Measurements from ENCODE around the gene HCRTR2.
"Not testable (repeated sequence)": the region's sequence is repeated elsewhere in the genome, so short reads cannot be mapped to it uniquely, and the experiment has no call there.

HCRTR2 gene

DNA sequence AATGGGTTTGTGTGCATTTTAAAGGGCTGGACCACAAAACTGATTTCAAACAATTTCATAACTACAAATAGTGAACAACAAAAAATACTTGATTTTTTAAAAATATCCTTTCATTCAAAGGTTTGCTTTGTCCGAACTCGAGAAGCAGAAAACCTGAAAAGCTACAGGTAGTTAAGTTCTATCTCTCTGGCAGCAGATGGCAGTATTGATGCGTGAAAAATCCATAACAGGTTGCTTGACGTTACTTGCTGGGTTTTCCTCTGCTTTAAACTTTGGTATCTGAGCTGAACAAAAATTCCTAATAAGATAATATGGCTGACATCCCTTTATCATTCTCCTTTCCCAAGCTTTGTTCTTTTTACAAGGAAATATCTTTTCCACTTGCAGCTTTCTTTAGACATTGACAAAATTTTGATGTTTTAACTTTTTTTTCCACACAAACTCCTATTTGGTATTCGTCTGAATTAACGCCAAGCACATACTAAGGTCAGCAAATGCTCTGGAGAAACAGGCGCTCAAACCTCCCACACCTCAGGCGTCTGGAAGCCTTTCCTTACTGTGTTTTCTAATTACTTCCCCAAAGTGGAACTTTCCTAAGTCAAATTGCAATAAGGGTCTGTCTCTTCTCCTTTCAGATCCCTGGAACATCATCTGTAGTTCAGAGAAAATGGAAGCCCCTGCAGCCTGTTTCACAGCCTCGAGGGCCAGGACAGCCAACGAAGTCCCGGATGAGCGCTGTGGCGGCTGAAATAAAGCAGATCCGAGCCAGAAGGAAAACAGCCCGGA lies 102.6 kb downstream of the HCRTR2 start:
- H3K4me3 ChIP-seq (ENCODE audit: insufficient read depth, low read depth, low read length) = no peak overlapping the region
- 43 to 51% methylated on average over 14 to 15 of the region's 15 CpGs for WGBS, 2 experiments
- no peaks in the 10 kb centered on the region for H3K27me3 ChIP-seq (ENCODE audit: control insufficient read depth, insufficient read depth, low read length, poor library complexity, severe bottlenecking)
- H3K4me1 ChIP-seq (ENCODE audit: control insufficient read depth, insufficient read depth, low read length) = no peaks in the 10 kb centered on the region
- no peaks in the 10 kb centered on the region for H3K36me3 ChIP-seq (ENCODE audit: control insufficient read depth, insufficient read depth, low read length)
- no peak overlapping the region for H3K27ac ChIP-seq (ENCODE audit: insufficient read depth, low read depth, low read length, poor library complexity, severe bottlenecking)
- no peaks in the 10 kb centered on the region for H3K9me3 ChIP-seq (ENCODE audit: control insufficient read depth, low read length)

DNA sequence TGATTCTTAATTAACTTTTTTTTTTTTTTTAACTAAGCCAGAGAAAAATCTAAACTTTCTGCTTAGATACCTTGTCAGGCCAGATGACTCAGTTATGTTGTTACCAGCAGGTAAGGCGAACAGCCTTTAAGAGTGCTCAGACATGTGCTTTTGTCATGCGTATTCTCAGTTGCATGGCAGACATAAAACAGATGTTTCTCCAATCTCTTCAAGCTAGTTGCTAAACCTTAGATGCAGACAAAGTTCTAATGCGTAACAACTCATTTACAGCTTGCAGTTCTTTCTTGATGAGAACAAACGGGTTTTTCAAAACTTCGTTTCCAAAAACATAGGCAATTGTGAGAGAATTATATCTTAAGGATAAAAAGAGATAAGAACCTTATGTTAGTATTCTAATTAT lies 103.3 kb downstream of the HCRTR2 start:
- WGBS, 2 experiments = 81 to 83% methylated on average over 3 to 5 of the region's 5 CpGs

DNA sequence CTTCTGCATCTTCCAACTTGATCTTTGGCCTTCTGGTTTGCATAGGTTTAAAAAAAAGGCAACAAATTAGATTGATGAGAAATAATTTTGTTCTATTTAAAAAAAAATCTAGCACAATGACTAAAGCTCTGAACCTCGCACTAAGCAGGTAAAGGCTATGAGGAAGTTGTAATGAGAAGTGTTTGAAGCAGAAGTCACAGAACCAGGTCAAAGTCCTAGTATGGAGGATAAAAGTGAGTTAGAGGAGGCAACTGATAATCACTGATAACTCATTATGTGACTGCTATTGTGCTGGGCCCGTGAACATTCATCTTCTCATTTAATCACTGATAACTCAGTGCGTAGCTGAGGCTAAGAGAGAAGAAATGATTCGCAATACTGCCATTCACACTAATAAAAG lies 106.9 kb downstream of the HCRTR2 start:
- WGBS, 2 experiments = 71 to 80% methylated on average over 4 of the region's 4 CpGs
- no peak overlapping the region for H3K27ac ChIP-seq (ENCODE audit: insufficient read depth, low read depth, low read length, poor library complexity, severe bottlenecking)
- H3K36me3 ChIP-seq (ENCODE audit: control insufficient read depth, insufficient read depth, low read length) = no peaks in the 10 kb centered on the region
- H3K4me3 ChIP-seq (ENCODE audit: insufficient read depth, low read depth, low read length) = no peak overlapping the region
- no peaks in the 10 kb centered on the region for H3K27me3 ChIP-seq (ENCODE audit: control insufficient read depth, insufficient read depth, low read length, poor library complexity, severe bottlenecking)
- H3K9me3 ChIP-seq (ENCODE audit: control insufficient read depth, low read length) = no peaks in the 10 kb centered on the region
- H3K4me1 ChIP-seq (ENCODE audit: control insufficient read depth, insufficient read depth, low read length) = no peaks in the 10 kb centered on the region

More for the DNA sequence above, 103.3 kb downstream of the HCRTR2 start:
- Histone ChIP-seq H3K27ac (ENCODE audit: insufficient read depth, low read depth, low read length, poor library complexity, severe bottlenecking) (no peak overlapping the region), H3K4me1 (ENCODE audit: control insufficient read depth, insufficient read depth, low read length) (no peaks in the 10 kb centered on the region), H3K4me3 (ENCODE audit: insufficient read depth, low read depth, low read length) (no peak overlapping the region), H3K9me3 (ENCODE audit: control insufficient read depth, low read length) (no peaks in the 10 kb centered on the region), H3K27me3 (ENCODE audit: control insufficient read depth, insufficient read depth, low read length, poor library complexity, severe bottlenecking) (no peaks in the 10 kb centered on the region), H3K36me3 (ENCODE audit: control insufficient read depth, insufficient read depth, low read length) (no peaks in the 10 kb centered on the region)

DNA sequence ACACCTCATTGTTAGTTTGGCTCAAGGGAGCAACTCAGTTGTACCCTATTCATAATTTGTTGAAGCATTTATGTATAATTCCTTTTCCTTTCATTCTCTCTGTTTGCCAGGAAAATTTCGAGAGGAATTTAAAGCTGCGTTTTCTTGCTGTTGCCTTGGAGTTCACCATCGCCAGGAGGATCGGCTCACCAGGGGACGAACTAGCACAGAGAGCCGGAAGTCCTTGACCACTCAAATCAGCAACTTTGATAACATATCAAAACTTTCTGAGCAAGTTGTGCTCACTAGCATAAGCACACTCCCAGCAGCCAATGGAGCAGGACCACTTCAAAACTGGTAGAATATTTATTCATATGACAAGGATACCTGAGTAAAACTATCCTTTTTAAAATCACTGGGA lies 107.8 kb downstream of the HCRTR2 start:
- Histone ChIP-seq H3K27me3 (ENCODE audit: control insufficient read depth, insufficient read depth, low read length, poor library complexity, severe bottlenecking) (no peaks in the 10 kb centered on the region), H3K36me3 (ENCODE audit: control insufficient read depth, insufficient read depth, low read length) (no peaks in the 10 kb centered on the region), H3K4me1 (ENCODE audit: control insufficient read depth, insufficient read depth, low read length) (no peaks in the 10 kb centered on the region), H3K4me3 (ENCODE audit: insufficient read depth, low read depth, low read length) (no peak overlapping the region), H3K27ac (ENCODE audit: insufficient read depth, low read depth, low read length, poor library complexity, severe bottlenecking) (no peak overlapping the region), H3K9me3 (ENCODE audit: control insufficient read depth, low read length) (no peaks in the 10 kb centered on the region)
- 90 to 91% methylated on average over 6 of the region's 6 CpGs for WGBS, 2 experiments

DNA sequence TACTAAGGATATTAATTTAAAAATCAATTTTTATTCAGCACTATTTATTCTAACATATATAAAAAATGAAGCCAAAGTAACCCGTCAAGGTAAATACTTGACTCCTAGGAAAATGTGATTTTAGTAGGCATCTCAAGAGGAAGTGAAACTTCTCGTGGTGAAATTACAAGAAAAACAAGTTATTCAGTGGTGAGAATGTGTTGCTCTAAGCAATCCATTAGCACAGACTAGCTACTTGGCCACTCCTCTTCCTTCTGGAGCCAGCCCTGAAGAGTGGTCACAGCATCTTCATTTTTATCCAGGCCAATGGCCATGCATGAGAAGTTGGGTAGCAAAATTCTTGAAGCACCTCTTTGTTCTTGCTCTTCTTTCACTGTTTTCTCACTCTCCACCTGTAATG lies 112.5 kb downstream of the HCRTR2 start:
- no peaks in the 10 kb centered on the region for H3K27me3 ChIP-seq (ENCODE audit: control insufficient read depth, insufficient read depth, low read length, poor library complexity, severe bottlenecking)
- WGBS, 2 experiments = 93 to 100% methylated on average over 1 to 2 of the region's 2 CpGs
- H3K27ac ChIP-seq (ENCODE audit: insufficient read depth, low read depth, low read length, poor library complexity, severe bottlenecking) = no peak overlapping the region

DNA sequence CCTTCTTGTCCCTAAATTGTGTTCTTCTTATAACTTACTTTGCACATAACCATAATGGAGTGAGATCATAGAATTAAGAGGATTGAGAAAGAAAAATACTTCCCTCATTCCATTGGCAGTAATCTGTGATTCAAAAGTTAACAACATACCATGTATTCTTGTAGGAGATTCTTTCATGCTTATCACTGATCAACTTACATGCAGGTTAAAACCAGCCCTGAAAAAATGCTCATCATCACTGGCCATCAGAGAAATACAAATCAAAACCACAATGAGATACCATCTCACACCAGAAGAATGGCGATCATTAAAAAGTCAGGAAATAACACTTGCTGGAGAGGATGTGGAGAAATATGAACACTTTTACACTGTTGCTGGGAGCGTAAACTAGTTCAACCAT lies 116.4 kb downstream of the HCRTR2 start:
- no peak overlapping the region for H3K4me3 ChIP-seq (ENCODE audit: insufficient read depth, low read depth, low read length)
- WGBS, 2 experiments = 87 to 94% methylated on average over 2 of the region's 2 CpGs
- no peaks in the 10 kb centered on the region for H3K36me3 ChIP-seq (ENCODE audit: control insufficient read depth, insufficient read depth, low read length)
- no peaks in the 10 kb centered on the region for H3K27me3 ChIP-seq (ENCODE audit: control insufficient read depth, insufficient read depth, low read length, poor library complexity, severe bottlenecking)
- no peaks in the 10 kb centered on the region for H3K4me1 ChIP-seq (ENCODE audit: control insufficient read depth, insufficient read depth, low read length)
- H3K9me3 ChIP-seq (ENCODE audit: control insufficient read depth, low read length) = no peaks in the 10 kb centered on the region
- H3K27ac ChIP-seq (ENCODE audit: insufficient read depth, low read depth, low read length, poor library complexity, severe bottlenecking) = no peak overlapping the region

More for the DNA sequence above, 112.5 kb downstream of the HCRTR2 start:
- H3K36me3 ChIP-seq (ENCODE audit: control insufficient read depth, insufficient read depth, low read length) = no peaks in the 10 kb centered on the region
- H3K4me3 ChIP-seq (ENCODE audit: insufficient read depth, low read depth, low read length) = no peak overlapping the region
- H3K4me1 ChIP-seq (ENCODE audit: control insufficient read depth, insufficient read depth, low read length) = no peaks in the 10 kb centered on the region
- no peaks in the 10 kb centered on the region for H3K9me3 ChIP-seq (ENCODE audit: control insufficient read depth, low read length)

DNA sequence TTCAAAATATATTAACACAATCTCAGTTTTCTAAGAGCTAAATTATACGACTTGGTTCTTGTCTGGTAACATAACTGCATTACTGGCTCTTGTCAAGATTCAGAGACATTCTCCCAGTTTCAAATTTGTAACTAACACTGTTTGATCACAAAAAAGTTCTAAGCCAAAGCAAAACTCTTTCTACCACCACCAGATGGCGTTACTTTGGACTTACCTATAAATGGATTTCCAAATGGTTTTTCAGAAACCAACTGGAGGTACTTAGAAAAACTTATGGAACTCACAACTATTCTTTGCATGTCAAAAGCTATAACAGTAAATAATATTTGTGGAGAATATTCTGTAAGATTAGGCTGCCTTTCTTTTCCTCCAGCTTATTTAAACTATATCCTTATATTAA lies 118.8 kb downstream of the HCRTR2 start:
- no peak overlapping the region for H3K27ac ChIP-seq (ENCODE audit: insufficient read depth, low read depth, low read length, poor library complexity, severe bottlenecking)
- no peaks in the 10 kb centered on the region for H3K27me3 ChIP-seq (ENCODE audit: control insufficient read depth, insufficient read depth, low read length, poor library complexity, severe bottlenecking)
- no peaks in the 10 kb centered on the region for H3K4me1 ChIP-seq (ENCODE audit: control insufficient read depth, insufficient read depth, low read length)
- 60% methylated on average over 2 of the region's 2 CpGs for WGBS, 2 experiments
- no peaks in the 10 kb centered on the region for H3K36me3 ChIP-seq (ENCODE audit: control insufficient read depth, insufficient read depth, low read length)
- H3K9me3 ChIP-seq (ENCODE audit: control insufficient read depth, low read length) = no peaks in the 10 kb centered on the region
- H3K4me3 ChIP-seq (ENCODE audit: insufficient read depth, low read depth, low read length) = no peak overlapping the region

DNA sequence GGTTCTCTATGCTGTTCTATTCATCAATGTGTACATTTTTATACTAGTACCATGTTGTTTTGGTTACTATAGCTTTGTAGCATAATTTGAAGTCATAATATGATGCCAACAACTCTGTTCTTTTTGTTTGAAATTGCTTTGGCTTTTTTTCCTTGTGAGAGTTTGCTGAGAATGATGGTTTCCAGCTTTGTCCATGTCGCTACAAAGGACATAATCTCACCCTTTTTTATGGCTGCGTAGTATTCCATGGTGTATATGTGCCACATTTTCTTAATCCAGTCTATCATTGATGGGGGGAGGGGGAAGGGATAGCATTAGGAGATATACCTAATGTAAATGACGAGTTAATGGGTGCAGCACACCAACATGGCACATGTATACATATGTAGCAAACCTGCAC lies 122.9 kb downstream of the HCRTR2 start:
- WGBS, 2 experiments = 100% methylated on average over 2 of the region's 3 CpGs
- H3K27me3 ChIP-seq (ENCODE audit: control insufficient read depth, insufficient read depth, low read length, poor library complexity, severe bottlenecking); H3K36me3 ChIP-seq (ENCODE audit: control insufficient read depth, insufficient read depth, low read length); H3K27ac ChIP-seq (ENCODE audit: insufficient read depth, low read depth, low read length, poor library complexity, severe bottlenecking); H3K9me3 ChIP-seq (ENCODE audit: control insufficient read depth, low read length); H3K4me3 ChIP-seq (ENCODE audit: insufficient read depth, low read depth, low read length); H3K4me1 ChIP-seq (ENCODE audit: control insufficient read depth, insufficient read depth, low read length): not testable (repeated sequence)

DNA sequence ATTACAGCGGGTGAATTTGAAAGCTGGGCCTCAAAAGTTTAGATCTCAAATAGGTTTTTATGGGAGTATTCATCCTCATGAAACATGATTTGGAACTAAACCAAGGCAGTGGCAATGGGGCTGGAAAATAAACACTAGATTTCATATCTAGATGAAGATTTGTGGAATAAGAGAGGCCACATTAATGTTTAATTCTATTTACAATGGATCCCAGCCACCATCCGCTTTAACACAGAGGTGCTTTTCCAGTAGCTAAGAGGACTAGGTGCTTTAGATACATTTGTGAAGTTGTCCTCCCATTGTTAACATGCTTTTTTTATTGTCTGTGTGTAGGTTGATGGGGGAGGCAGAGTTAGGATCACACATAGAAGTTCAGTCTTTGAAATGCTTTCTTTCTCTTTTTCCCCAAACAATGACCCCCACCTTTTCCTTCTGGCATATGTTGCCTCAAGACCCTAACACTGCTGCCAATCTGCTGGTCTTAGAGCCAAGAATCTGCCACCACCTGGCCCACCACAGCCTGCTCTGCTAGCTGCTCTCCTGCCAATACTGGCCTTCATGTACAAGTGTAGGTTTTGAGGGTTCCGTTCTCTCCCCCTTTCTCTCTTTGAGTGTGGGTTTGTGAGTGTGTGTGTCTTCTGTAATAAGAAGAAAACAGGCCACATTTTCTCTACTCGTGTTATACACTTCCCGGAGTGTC lies 125.1 kb downstream of the HCRTR2 start:
- H3K4me1 ChIP-seq (ENCODE audit: control insufficient read depth, insufficient read depth, low read length) = no peaks in the 10 kb centered on the region
- 95 to 96% methylated on average over 4 to 5 of the region's 5 CpGs for WGBS, 2 experiments
- H3K9me3 ChIP-seq (ENCODE audit: control insufficient read depth, low read length) = no peaks in the 10 kb centered on the region
- no peak overlapping the region for H3K27ac ChIP-seq (ENCODE audit: insufficient read depth, low read depth, low read length, poor library complexity, severe bottlenecking)
- no peaks in the 10 kb centered on the region for H3K27me3 ChIP-seq (ENCODE audit: control insufficient read depth, insufficient read depth, low read length, poor library complexity, severe bottlenecking)
- H3K36me3 ChIP-seq (ENCODE audit: control insufficient read depth, insufficient read depth, low read length) = no peaks in the 10 kb centered on the region
- no peak overlapping the region for H3K4me3 ChIP-seq (ENCODE audit: insufficient read depth, low read depth, low read length)

DNA sequence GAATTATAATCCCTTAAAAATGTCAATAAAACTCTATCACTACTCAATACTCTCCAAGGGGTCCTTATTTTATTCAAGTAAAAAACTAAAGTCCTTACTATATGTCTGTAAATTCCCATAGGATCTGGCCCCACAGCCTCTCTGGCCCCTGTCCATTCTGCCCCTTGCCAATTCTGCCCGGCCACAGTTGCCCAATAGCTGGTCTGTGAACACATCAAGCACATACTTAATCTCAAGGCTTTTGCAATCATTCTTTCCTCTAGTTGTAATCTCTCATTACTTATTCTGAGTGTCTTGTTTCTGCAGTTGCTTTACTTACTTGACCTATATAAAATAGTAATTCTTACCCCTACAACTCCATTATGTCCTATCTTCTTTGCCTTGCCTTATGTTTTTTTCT lies 130.4 kb downstream of the HCRTR2 start:
- Histone ChIP-seq H3K36me3 (ENCODE audit: control insufficient read depth, insufficient read depth, low read length) (no peaks in the 10 kb centered on the region), H3K9me3 (ENCODE audit: control insufficient read depth, low read length) (no peaks in the 10 kb centered on the region), H3K27me3 (ENCODE audit: control insufficient read depth, insufficient read depth, low read length, poor library complexity, severe bottlenecking) (no peaks in the 10 kb centered on the region), H3K27ac (ENCODE audit: insufficient read depth, low read depth, low read length, poor library complexity, severe bottlenecking) (no peak overlapping the region), H3K4me3 (ENCODE audit: insufficient read depth, low read depth, low read length) (no peak overlapping the region), H3K4me1 (ENCODE audit: control insufficient read depth, insufficient read depth, low read length) (no peaks in the 10 kb centered on the region)
- 94% methylated on average over 1 of the region's 1 CpG for WGBS, 2 experiments

Data from ectodermal cell (in vitro differentiated cells).